Retinal pigment epithelial cell (primary cell): ENCODE results near the gene AMACR.

Source experiments
- DNase-seq: peaks from one replicate; pipeline ENCODE4 v3.0.0-alpha.2; 2010; ENCODE audit warnings: low read depth
- H3K4me3 ChIP-seq: 2 replicates; pipeline ENCODE4 v1.5.1; 2011; ENCODE audit warnings: mild to moderate bottlenecking, low read length, control low read depth, moderate library complexity
- CTCF ChIP-seq: conservative IDR thresholded peaks from 2 replicates; pipeline ENCODE4 v1.5.1; 2011; ENCODE audit warnings: low read depth, low read length, control low read depth, inconsistent platforms

The AMACR gene

GRCh38 chr5:33999978-34000377, 7.9 kb downstream of the AMACR start:
- DNase-seq, result no peak
- no peak for TF ChIP-seq CTCF
- H3K4me3 ChIP-seq, result no peak overlapping the region

- H3K4me3 ChIP-seq, result no peak overlapping the region
- peak; percentile 48 for DNase-seq
- peak; percentile 78 for TF ChIP-seq CTCF
Measured at GRCh38 chr5:33997331-33997983, 10.4 kb downstream of the AMACR start.

GRCh38 chr5:33995865-33996264, 12.0 kb downstream of the AMACR start:
- DNase-seq, result no peak
- H3K4me3 ChIP-seq, result no peak overlapping the region
- TF ChIP-seq CTCF, result no peak

- DNase-seq, result no peak
Measured at GRCh38 chr5:33994845-33995244, 13.0 kb downstream of the AMACR start.

GRCh38 chr5:33992864-33993263, 15.0 kb downstream of the AMACR start:
- no peak for DNase-seq
- TF ChIP-seq CTCF, result no peak
- no peak overlapping the region for H3K4me3 ChIP-seq

More at GRCh38 chr5:33994845-33995244, 13.0 kb downstream of the AMACR start:
- no peak overlapping the region for H3K4me3 ChIP-seq
- TF ChIP-seq CTCF, result no peak

GRCh38 chr5:33985447-33985846, 22.4 kb downstream of the AMACR start:
- TF ChIP-seq CTCF, result no peak
- DNase-seq, result no peak
- no peak overlapping the region for H3K4me3 ChIP-seq

- peak; percentile 90 for DNase-seq
- H3K4me3 ChIP-seq, result peak within 1 kb of the TSS; percentile 81
- no peak for TF ChIP-seq CTCF
Measured at GRCh38 chr5:33984671-33985124, 23.2 kb downstream of the AMACR start, which contains the start of gene SLC45A2. SLC45A2 (minus strand) TSS chr5:33984693; CDS start chr5:33984583, 110 bp downstream.
